H9 (cell line): ENCODE measurements around the gene RAPGEF3. TPM values are rescaled to one million over a fixed set of nuclear protein-coding genes. Genes with fewer than 3 reads are reported as not detected.

Experiments used
- DNase-seq: peaks from one replicate; pipeline ENCODE4 v3.0.0-alpha.2; 2017
- H2AFZ ChIP-seq: one replicate; pipeline ENCODE4 v1.6.1; 2013; ENCODE audit warnings: mild to moderate bottlenecking, low read length, control low read depth, moderate library complexity
- H2AK5ac ChIP-seq: 2 replicates; pipeline ENCODE4 v1.6.1; 2013; ENCODE audit warnings: low read length, control low read depth, mixed read lengths; ENCODE audit not compliant: insufficient read length
- H2BK120ac ChIP-seq: one replicate; pipeline ENCODE4 v1.6.1; 2013; ENCODE audit warnings: low read depth, mild to moderate bottlenecking, low read length, control low read depth, inconsistent platforms; ENCODE audit not compliant: poor library complexity, severe bottlenecking
- H2BK12ac ChIP-seq: 2 replicates; pipeline ENCODE4 v1.6.1; 2013; ENCODE audit warnings: low read length, control low read depth, mixed read lengths, low read depth; ENCODE audit not compliant: insufficient read length
- H2BK15ac ChIP-seq: 2 replicates; pipeline ENCODE4 v1.6.1; 2013; ENCODE audit warnings: low read depth, low read length, control low read depth
- H2BK20ac ChIP-seq: one replicate; pipeline ENCODE4 v1.6.1; 2013; ENCODE audit warnings: low read depth, mild to moderate bottlenecking, low read length, control low read depth, inconsistent platforms; ENCODE audit not compliant: poor library complexity, severe bottlenecking
- H2BK5ac ChIP-seq: 2 replicates; pipeline ENCODE4 v1.6.1; 2013; ENCODE audit warnings: low read length, control low read depth, mixed read lengths; ENCODE audit not compliant: insufficient read length
- H3K14ac ChIP-seq: 2 replicates; pipeline ENCODE4 v1.6.1; 2013; ENCODE audit warnings: low read length, control low read depth; ENCODE audit not compliant: insufficient read depth
- H3K18ac ChIP-seq: 2 replicates; pipeline ENCODE4 v1.6.1; 2013; ENCODE audit warnings: low read depth, mild to moderate bottlenecking, mixed read lengths, low read length, control low read depth; ENCODE audit not compliant: insufficient read length
- H3K23ac ChIP-seq: 2 replicates; pipeline ENCODE4 v1.6.1; 2013; ENCODE audit warnings: low read length, control low read depth, mixed read lengths, low read depth; ENCODE audit not compliant: insufficient read length
- H3K23me2 ChIP-seq: 2 replicates; pipeline ENCODE4 v1.6.1; 2013; ENCODE audit warnings: low read depth, mild to moderate bottlenecking, mixed read lengths, low read length, control low read depth; ENCODE audit not compliant: insufficient read length, poor library complexity, severe bottlenecking
- H3K27ac ChIP-seq: 2 replicates; pipeline ENCODE4 v1.5.1; 2013; ENCODE audit warnings: low read length, control low read depth, mixed read lengths, low read depth; ENCODE audit not compliant: insufficient read length
- H3K27me3 ChIP-seq: 2 replicates; pipeline ENCODE4 v1.6.1; 2013; ENCODE audit warnings: low read length, control low read depth, inconsistent platforms; ENCODE audit not compliant: insufficient read depth
- H3K4ac ChIP-seq: 2 replicates; pipeline ENCODE4 v1.6.1; 2013; ENCODE audit warnings: low read depth, mild to moderate bottlenecking, control low read depth, inconsistent platforms, low read length, moderate library complexity
- H3K4me1 ChIP-seq: 2 replicates; pipeline ENCODE4 v1.6.1; 2013; ENCODE audit warnings: low read length, control low read depth, inconsistent platforms; ENCODE audit not compliant: insufficient read depth
- H3K4me2 ChIP-seq: 2 replicates; pipeline ENCODE4 v1.6.1; 2013; ENCODE audit warnings: low read length, control low read depth, mixed read lengths; ENCODE audit not compliant: insufficient read length, insufficient read depth
- H3K56ac ChIP-seq: 2 replicates; pipeline ENCODE4 v1.6.1; 2013; ENCODE audit warnings: low read depth, mild to moderate bottlenecking, mixed read lengths, low read length, control low read depth; ENCODE audit not compliant: insufficient read length
- H3K79me1 ChIP-seq: 2 replicates; pipeline ENCODE4 v1.6.1; 2013; ENCODE audit warnings: low read depth, mild to moderate bottlenecking, moderate library complexity, low read length, control low read depth, inconsistent platforms; ENCODE audit not compliant: insufficient read depth, poor library complexity, severe bottlenecking
- H3K79me2 ChIP-seq: 2 replicates; pipeline ENCODE4 v1.6.1; 2013; ENCODE audit warnings: low read length, control low read depth, inconsistent platforms; ENCODE audit not compliant: insufficient read depth
- H3K9ac ChIP-seq: 2 replicates; pipeline ENCODE4 v1.6.1; 2013; ENCODE audit warnings: low read length, control low read depth, mixed read lengths; ENCODE audit not compliant: insufficient read length; ENCODE audit errors: extremely low read depth
- H3K9me3 ChIP-seq: one replicate; pipeline ENCODE4 v1.6.1; 2013; ENCODE audit warnings: low read depth, low read length, inconsistent platforms; ENCODE audit not compliant: control insufficient read depth
- H3T11ph ChIP-seq: one replicate; pipeline ENCODE4 v1.6.1; 2013; ENCODE audit warnings: mild to moderate bottlenecking, low read length, control low read depth, inconsistent platforms
- H4K20me1 ChIP-seq: one replicate; pipeline ENCODE4 v1.6.1; 2013; ENCODE audit not compliant: control insufficient read depth, insufficient read length, insufficient read depth
- H4K5ac ChIP-seq: 2 replicates; pipeline ENCODE4 v1.6.1; 2013; ENCODE audit warnings: low read depth, mild to moderate bottlenecking, mixed read lengths, low read length, control low read depth; ENCODE audit not compliant: insufficient read length
- H4K8ac ChIP-seq: replicated peaks from 2 replicates; pipeline ENCODE4 v1.6.1; 2013; ENCODE audit warnings: low read length, control low read depth, mixed read lengths, low read depth; ENCODE audit not compliant: insufficient read length
- H4K91ac ChIP-seq: 2 replicates; pipeline ENCODE4 v1.6.1; 2013; ENCODE audit warnings: low read depth, mild to moderate bottlenecking, moderate library complexity, mixed read lengths, low read length, control low read depth; ENCODE audit not compliant: insufficient read length
- H3K27ac Mint-ChIP-seq, 3 experiments: 2 replicates in 2 of 3; 3 replicates in 1 of 3; pipeline ENCODE4 v1.8.0; 2020 to 2021; ENCODE audit warnings: mixed read lengths in 3 of 3, mild to moderate bottlenecking in 1 of 3, moderate library complexity in 1 of 3
- H3K27me3 Mint-ChIP-seq: 2 replicates; pipeline ENCODE4 v1.8.0; 2021; ENCODE audit warnings: low read depth, mild to moderate bottlenecking, moderate library complexity, mixed read lengths
- H3K36me3 Mint-ChIP-seq, 3 experiments: 2 replicates in 2 of 3; 3 replicates in 1 of 3; pipeline ENCODE4 v1.8.0; 2020 to 2021; ENCODE audit warnings: low read depth in 3 of 3, mixed read lengths in 3 of 3; ENCODE audit not compliant: insufficient read depth in 1 of 3
- H3K4me1 Mint-ChIP-seq, 2 experiments: 2 replicates each; pipeline ENCODE4 v1.8.0; 2020; ENCODE audit warnings: mixed read lengths in 2 of 2
- H3K4me3 Mint-ChIP-seq, 2 experiments: 2 replicates in 1 of 2; 3 replicates in 1 of 2; pipeline ENCODE4 v1.8.0; 2020 to 2021; ENCODE audit warnings: mild to moderate bottlenecking in 2 of 2, mixed read lengths in 2 of 2, moderate library complexity in 1 of 2
- H3K9me3 Mint-ChIP-seq, 2 experiments: 2 replicates in 1 of 2; 3 replicates in 1 of 2; pipeline ENCODE4 v1.8.0; 2020; ENCODE audit warnings: mild to moderate bottlenecking in 2 of 2, mixed read lengths in 2 of 2, moderate library complexity in 1 of 2
- WGBS: extraction: QIAGEN DNeasy Blood & Tissue Kit; methylation state at CpG from one replicate; pipeline ENCODE4 v1.1.7; 2013; ENCODE audit warnings: missing lambda C conversion rate, low lambda C conversion rate, mixed read lengths; ENCODE audit not compliant: insufficient read length; ENCODE audit errors: extremely low coverage; 5-methylcytosine and 5-hydroxymethylcytosine counted together
- total RNA-seq: library from RNA; stranded (reverse); gene quantifications from 2 replicates; pipeline ENCODE4 v1.2.1, GENCODE V29; 2021
- TF ChIP-seq, protein P1 (sequence below): fragments of 200-600 bp; sonication (generic); conservative IDR thresholded peaks from 3 replicates; pipeline ENCODE4 v1.8.0; 2021; ENCODE audit warnings: antibody characterized with exemption, mild to moderate bottlenecking

The RAPGEF3 gene
- total RNA-seq, 1 experiment from 2014 or later = 7.4 TPM

DNA sequence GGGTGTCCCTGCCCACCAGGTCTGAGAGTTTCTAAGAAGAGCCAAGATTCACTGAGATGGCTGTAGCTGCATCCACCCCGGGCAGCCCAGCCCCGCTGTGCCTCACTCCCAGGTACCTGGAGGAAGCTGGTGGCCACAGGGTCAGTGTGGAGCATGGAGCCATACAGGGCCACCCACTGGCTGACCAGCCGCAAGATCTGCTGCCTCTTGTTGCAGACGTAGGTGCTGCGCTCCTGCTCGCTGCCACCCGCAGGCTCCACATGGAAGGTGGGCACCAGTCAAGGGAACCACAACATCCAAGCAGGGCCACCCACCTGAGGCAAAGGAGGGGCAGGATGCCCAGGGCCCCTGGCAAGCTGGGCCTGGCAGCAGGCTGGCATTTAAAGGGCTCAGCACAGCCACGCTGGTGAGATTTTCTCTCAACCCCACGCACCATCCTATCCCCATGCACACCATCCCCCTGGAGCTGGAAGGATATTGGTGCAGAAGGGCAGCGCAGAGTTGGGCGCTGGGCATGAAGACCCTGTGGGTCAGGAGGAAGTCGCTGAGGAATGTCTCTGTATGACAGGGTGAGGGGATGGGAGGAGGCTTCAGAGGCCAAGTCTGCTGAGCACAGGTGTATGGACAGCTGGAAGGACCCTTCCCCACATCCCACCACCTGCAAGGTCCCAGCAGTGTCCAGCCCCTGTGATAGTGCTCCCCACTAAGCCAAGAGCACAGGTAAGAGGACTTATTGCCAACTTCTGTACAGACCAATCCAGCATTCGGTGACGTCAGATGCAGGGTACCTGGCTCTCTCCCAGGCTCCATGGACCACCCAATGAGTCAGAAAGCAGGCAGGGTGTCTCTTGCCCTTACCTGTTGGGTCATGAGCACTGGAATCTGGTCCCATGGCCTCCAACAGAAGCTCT lies 10.8 kb downstream of the RAPGEF3 start:
- H2BK15ac ChIP-seq = no peak overlapping the region
- H3T11ph ChIP-seq = no peak overlapping the region
- H2BK12ac ChIP-seq = no peak overlapping the region
- H3K9me3 Mint-ChIP-seq = no peaks in the 10 kb centered on the region
- H2BK120ac ChIP-seq = no peak overlapping the region
- no peak overlapping the region for H3K27ac ChIP-seq
- H3K4me3 Mint-ChIP-seq = no peak overlapping the region
- no peak overlapping the region for H3K56ac ChIP-seq
- H2BK20ac ChIP-seq = no peak overlapping the region
- peaks cover 7% of the 10 kb centered on the region for H3K27me3 Mint-ChIP-seq
- no peak overlapping the region for H3K4me2 ChIP-seq
- no peaks in the 10 kb centered on the region for H3K27me3 ChIP-seq
- H4K8ac ChIP-seq = no peak overlapping the region
- H3K18ac ChIP-seq = no peak overlapping the region
- H2AFZ ChIP-seq = no peak overlapping the region
- TF ChIP-seq, protein P1, sequence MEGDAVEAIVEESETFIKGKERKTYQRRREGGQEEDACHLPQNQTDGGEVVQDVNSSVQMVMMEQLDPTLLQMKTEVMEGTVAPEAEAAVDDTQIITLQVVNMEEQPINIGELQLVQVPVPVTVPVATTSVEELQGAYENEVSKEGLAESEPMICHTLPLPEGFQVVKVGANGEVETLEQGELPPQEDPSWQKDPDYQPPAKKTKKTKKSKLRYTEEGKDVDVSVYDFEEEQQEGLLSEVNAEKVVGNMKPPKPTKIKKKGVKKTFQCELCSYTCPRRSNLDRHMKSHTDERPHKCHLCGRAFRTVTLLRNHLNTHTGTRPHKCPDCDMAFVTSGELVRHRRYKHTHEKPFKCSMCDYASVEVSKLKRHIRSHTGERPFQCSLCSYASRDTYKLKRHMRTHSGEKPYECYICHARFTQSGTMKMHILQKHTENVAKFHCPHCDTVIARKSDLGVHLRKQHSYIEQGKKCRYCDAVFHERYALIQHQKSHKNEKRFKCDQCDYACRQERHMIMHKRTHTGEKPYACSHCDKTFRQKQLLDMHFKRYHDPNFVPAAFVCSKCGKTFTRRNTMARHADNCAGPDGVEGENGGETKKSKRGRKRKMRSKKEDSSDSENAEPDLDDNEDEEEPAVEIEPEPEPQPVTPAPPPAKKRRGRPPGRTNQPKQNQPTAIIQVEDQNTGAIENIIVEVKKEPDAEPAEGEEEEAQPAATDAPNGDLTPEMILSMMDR = no peak
- H3K79me2 ChIP-seq = no peaks in the 10 kb centered on the region
- H3K36me3 Mint-ChIP-seq = peaks cover 0 to 10% (median 2%) of the 10 kb centered on the region in 3 experiments; a peak in 3 of 7 replicates
- H3K4me1 Mint-ChIP-seq = peaks cover 25 to 29% of the 10 kb centered on the region in 2 experiments
- H3K79me1 ChIP-seq = no peaks in the 10 kb centered on the region
- no peak overlapping the region for H4K91ac ChIP-seq
- H3K23ac ChIP-seq = no peak overlapping the region
- H2BK5ac ChIP-seq = no peak overlapping the region
- no peak overlapping the region for H2AK5ac ChIP-seq
- no peaks in the 10 kb centered on the region for H4K20me1 ChIP-seq
- H3K9ac ChIP-seq = no peak overlapping the region
- H3K27ac Mint-ChIP-seq = no peak overlapping the region
- H3K9me3 ChIP-seq = no peaks in the 10 kb centered on the region
- no CpG with 5 or more reads among the region's 14 CpGs for WGBS
- H3K14ac ChIP-seq = no peak overlapping the region
- no peak overlapping the region for H4K5ac ChIP-seq
- H3K4ac ChIP-seq = no peak overlapping the region
- H3K23me2 ChIP-seq = no peaks in the 10 kb centered on the region
- no peak for DNase-seq
- H3K4me1 ChIP-seq = peaks cover 9% of the 10 kb centered on the region
